GM20431 (cell line): Measurements from ENCODE around the gene PRR16.

Experiments used
- in situ Hi-C: fragments of 300-500 bp; cut with MseI, MboI; formaldehyde crosslinking; loops from one replicate; pipeline ENCODE4 v1.15.0; 2020; ENCODE audit warnings: low sequenced_read_pairs; ENCODE audit not compliant: unreplicated experiment

PRR16 gene

GRCh38 chr5:120512068-120512467 lies 48.0 kb downstream of the PRR16 start:
- in situ Hi-C loops, result no loop called here

- in situ Hi-C loops, result no loop called here
These were observed 48.9 kb downstream of the PRR16 start for GRCh38 chr5:120512791-120513650.

- in situ Hi-C loops, result no loop called here
These were observed 52.7 kb downstream of the PRR16 start for GRCh38 chr5:120516805-120517204.

- in situ Hi-C loops, result no loop called here
These were observed 53.6 kb downstream of the PRR16 start for GRCh38 chr5:120517607-120518252.

GRCh38 chr5:120518581-120518980 lies 54.5 kb downstream of the PRR16 start:
- in situ Hi-C loops, result no loop called here

GRCh38 chr5:120527251-120527650 lies 63.2 kb downstream of the PRR16 start:
- in situ Hi-C loops, result no loop called here

- in situ Hi-C loops, result no loop called here
These were observed 64.5 kb downstream of the PRR16 start for GRCh38 chr5:120528609-120529008.

- in situ Hi-C loops, result no loop called here
These were observed 65.3 kb downstream of the PRR16 start for GRCh38 chr5:120529386-120529785.

GRCh38 chr5:120531215-120531614 lies 67.1 kb downstream of the PRR16 start:
- in situ Hi-C loops, result no loop called here

GRCh38 chr5:120532835-120533234 lies 68.7 kb downstream of the PRR16 start:
- in situ Hi-C loops, result no loop called here

GRCh38 chr5:120533581-120533980 lies 69.5 kb downstream of the PRR16 start:
- in situ Hi-C loops, result no loop called here

GRCh38 chr5:120535900-120536299 lies 71.8 kb downstream of the PRR16 start:
- in situ Hi-C loops, result no loop called here

GRCh38 chr5:120538149-120538548 lies 74.0 kb downstream of the PRR16 start:
- in situ Hi-C loops, result no loop called here

- in situ Hi-C loops, result no loop called here
These were observed 74.5 kb downstream of the PRR16 start for GRCh38 chr5:120538644-120539043.

- in situ Hi-C loops, result no loop called here
These were observed 75.4 kb downstream of the PRR16 start for GRCh38 chr5:120539471-120539870.

GRCh38 chr5:120540097-120540496 lies 76.0 kb downstream of the PRR16 start:
- in situ Hi-C loops, result no loop called here

GRCh38 chr5:120544043-120544442 lies 79.9 kb downstream of the PRR16 start:
- in situ Hi-C loops, result no loop called here

GRCh38 chr5:120545007-120545406 lies 80.9 kb downstream of the PRR16 start:
- in situ Hi-C loops, result no loop called here

GRCh38 chr5:120545951-120546350 lies 81.9 kb downstream of the PRR16 start:
- in situ Hi-C loops, result no loop called here

GRCh38 chr5:120546922-120547321 lies 82.8 kb downstream of the PRR16 start:
- in situ Hi-C loops, result no loop called here

- in situ Hi-C loops, result no loop called here
These were observed 86.3 kb downstream of the PRR16 start for GRCh38 chr5:120550358-120550757.

- in situ Hi-C loops, result no loop called here
These were observed 88.5 kb downstream of the PRR16 start for GRCh38 chr5:120552638-120553037.
